Keratinocyte (primary cell): ENCODE data around the gene NECTIN4.

Experiments used
- EZH2 ChIP-seq: IDR thresholded peaks from one replicate; pipeline ENCODE4 v1.6.1; 2012; ENCODE audit warnings: inconsistent platforms, mild to moderate bottlenecking, low read length, moderate library complexity
- TF ChIP-seq, protein P1 (sequence below), 3 experiments: IDR thresholded peaks in 1 of 3; conservative IDR thresholded peaks in 1 of 3; optimal IDR thresholded peaks in 1 of 3; 2 replicates in 2 of 3; 3 replicates in 1 of 3; pipeline versions ENCODE3 to v1.5.1; 2011; ENCODE audit warnings: low read length in 3 of 3, mild to moderate bottlenecking in 3 of 3, moderate library complexity in 2 of 3, control low read depth in 1 of 3, inconsistent platforms in 1 of 3; ENCODE audit not compliant: insufficient read depth in 2 of 3; ENCODE audit errors: extremely low read depth in 1 of 3

DNA sequence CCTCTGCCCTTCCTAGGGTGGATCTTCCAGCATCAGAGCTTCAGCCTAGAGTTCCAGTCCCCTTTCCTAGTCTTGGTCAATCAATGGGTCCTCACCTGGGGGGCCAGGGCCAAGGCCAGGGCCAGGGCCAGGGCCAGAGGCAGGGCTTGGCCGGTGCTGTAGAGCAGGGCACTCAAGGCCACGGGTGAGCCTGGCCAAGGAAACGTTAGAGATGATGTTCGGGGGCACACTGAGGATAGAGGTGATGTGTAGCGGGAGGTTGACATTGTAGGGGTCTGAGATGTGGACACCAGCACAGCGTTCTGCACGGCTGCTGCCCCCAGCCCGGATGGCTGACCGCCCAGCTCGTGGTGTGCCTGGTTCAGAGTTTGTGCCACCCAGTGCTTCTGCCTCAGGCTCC lies 38.1 kb downstream of the NECTIN4 start:
- TF ChIP-seq, protein P1, sequence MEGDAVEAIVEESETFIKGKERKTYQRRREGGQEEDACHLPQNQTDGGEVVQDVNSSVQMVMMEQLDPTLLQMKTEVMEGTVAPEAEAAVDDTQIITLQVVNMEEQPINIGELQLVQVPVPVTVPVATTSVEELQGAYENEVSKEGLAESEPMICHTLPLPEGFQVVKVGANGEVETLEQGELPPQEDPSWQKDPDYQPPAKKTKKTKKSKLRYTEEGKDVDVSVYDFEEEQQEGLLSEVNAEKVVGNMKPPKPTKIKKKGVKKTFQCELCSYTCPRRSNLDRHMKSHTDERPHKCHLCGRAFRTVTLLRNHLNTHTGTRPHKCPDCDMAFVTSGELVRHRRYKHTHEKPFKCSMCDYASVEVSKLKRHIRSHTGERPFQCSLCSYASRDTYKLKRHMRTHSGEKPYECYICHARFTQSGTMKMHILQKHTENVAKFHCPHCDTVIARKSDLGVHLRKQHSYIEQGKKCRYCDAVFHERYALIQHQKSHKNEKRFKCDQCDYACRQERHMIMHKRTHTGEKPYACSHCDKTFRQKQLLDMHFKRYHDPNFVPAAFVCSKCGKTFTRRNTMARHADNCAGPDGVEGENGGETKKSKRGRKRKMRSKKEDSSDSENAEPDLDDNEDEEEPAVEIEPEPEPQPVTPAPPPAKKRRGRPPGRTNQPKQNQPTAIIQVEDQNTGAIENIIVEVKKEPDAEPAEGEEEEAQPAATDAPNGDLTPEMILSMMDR (optimal IDR thresholded peaks at IDR 0.05 in 1 of 3, IDR thresholded peaks at IDR 0.05 in 1 of 3, conservative IDR thresholded peaks at IDR 0.05 in 1 of 3; ENCODE audit: extremely low read depth in 1 of 3, insufficient read depth in 2 of 3, low read length in 3 of 3): no peak
- no peak for TF ChIP-seq EZH2
